ENCODE data around the gene CACNA1F. TPM values are rescaled to one million over a fixed set of nuclear protein-coding genes. Genes with fewer than 3 reads are reported as not detected.
A peak's percentile ranks its signal among the peaks of the same experiment; 100 is the strongest.

The CACNA1F gene
- total RNA-seq, 4 donors from 2014 or later: 0.32 to 2.8 (median 0.96) TPM; not detected in 1

GRCh38 chrX:49203536-49203935 is 29.6 kb downstream of the CACNA1F start:
- no peak overlapping the region for H3K27ac ChIP-seq
- H3K27me3 ChIP-seq: no peaks in the 10 kb centered on the region
- intact Hi-C loops (cut with DNase I; ENCODE audit: low total_unique reads): no loop called here
- no peak for DNase-seq
- H3K9me3 ChIP-seq: no peaks in the 10 kb centered on the region
- no peaks in the 10 kb centered on the region for H3K36me3 ChIP-seq
- TF ChIP-seq POLR2A (IDR thresholded peaks at IDR 0.05) (no peak), POLR2AphosphoS5 (IDR thresholded peaks at IDR 0.05) (no peak), CTCF (IDR thresholded peaks at IDR 0.05) (no peak), EP300 (IDR thresholded peaks at IDR 0.05; ENCODE audit: low read depth) (no peak)
- no peak overlapping the region for H3K4me3 ChIP-seq
- 63% methylated on average over 3 of the region's 3 CpGs; no CpG with 5 or more reads in 1 of the 2 donors for WGBS, 2 donors (ENCODE audit: low coverage in 1 of 2)
- peaks cover 0 to 11% (median 6%) of the 10 kb centered on the region in 4 donors for H3K4me1 ChIP-seq
- in situ Hi-C loops (cut with MboI; ENCODE audit: low pct_ligation_motif_present in 1 of 4, low pct_unique_long_range_greater_than_20kb in 1 of 4, low sequenced_read_pairs in 3 of 4): no loop called here

- peak overlapping the region in 1 of 4 donors; percentile 6 for H3K27ac ChIP-seq
- in situ Hi-C loops (cut with MboI; ENCODE audit: low pct_ligation_motif_present in 1 of 4, low pct_unique_long_range_greater_than_20kb in 1 of 4, low sequenced_read_pairs in 3 of 4): no loop called here
- 44% methylated on average over 2 of the region's 2 CpGs; no CpG with 5 or more reads in 1 of the 2 donors for WGBS, 2 donors (ENCODE audit: low coverage in 1 of 2)
These were observed 31.1 kb downstream of the CACNA1F start for GRCh38 chrX:49202022-49202421.

GRCh38 chrX:49199906-49200771 is 33.0 kb downstream of the CACNA1F start, which contains the start of gene SYP:
SYP (minus strand) TSS chrX:49200193; CDS start chrX:49200186, 7 bp downstream.
- H3K4me3 ChIP-seq: peak within 1 kb of the TSS in 3 of 4 donors; percentile 17 to 46 (median 23)
- peaks cover 0 to 11% (median 6%) of the 10 kb centered on the region in 4 donors for H3K4me1 ChIP-seq
- no peaks in the 10 kb centered on the region for H3K36me3 ChIP-seq
- peak within 1 kb of the TSS; percentile 47 to 74 (median 67) for H3K27ac ChIP-seq
- intact Hi-C loops (cut with DNase I; ENCODE audit: low total_unique reads): no loop called here
- in situ Hi-C loops (cut with MboI; ENCODE audit: low pct_ligation_motif_present in 1 of 4, low pct_unique_long_range_greater_than_20kb in 1 of 4, low sequenced_read_pairs in 3 of 4): no loop called here
- 42% methylated on average over 58 of the region's 61 CpGs; no CpG with 5 or more reads in 1 of the 2 donors for WGBS, 2 donors (ENCODE audit: low coverage in 1 of 2)
- no peaks in the 10 kb centered on the region for H3K9me3 ChIP-seq
- TF ChIP-seq POLR2A (IDR thresholded peaks at IDR 0.05): peak; percentile 60
- peak; percentile 26 to 76 (median 76) for TF ChIP-seq POLR2AphosphoS5 (IDR thresholded peaks at IDR 0.05)
- TF ChIP-seq EP300 (IDR thresholded peaks at IDR 0.05; ENCODE audit: low read depth): no peak
- TF ChIP-seq CTCF (IDR thresholded peaks at IDR 0.05): no peak
- peak; percentile 91 for DNase-seq
- no peaks in the 10 kb centered on the region for H3K27me3 ChIP-seq

More at GRCh38 chrX:49202022-49202421, 31.1 kb downstream of the CACNA1F start:
- Histone ChIP-seq H3K4me1 (peaks cover 0 to 11% (median 6%) of the 10 kb centered on the region in 4 donors), H3K4me3 (no peak overlapping the region), H3K27me3 (no peaks in the 10 kb centered on the region), H3K36me3 (no peaks in the 10 kb centered on the region), H3K9me3 (no peaks in the 10 kb centered on the region)
- no peak for TF ChIP-seq EP300 (IDR thresholded peaks at IDR 0.05; ENCODE audit: low read depth)
- TF ChIP-seq CTCF (IDR thresholded peaks at IDR 0.05): no peak
- no peak for TF ChIP-seq POLR2AphosphoS5 (IDR thresholded peaks at IDR 0.05)
- no peak for TF ChIP-seq POLR2A (IDR thresholded peaks at IDR 0.05)
- intact Hi-C loops (cut with DNase I; ENCODE audit: low total_unique reads): no loop called here
- no peak for DNase-seq

GRCh38 chrX:49199315-49199595 is 33.9 kb downstream of the CACNA1F start:
- peaks cover 0 to 11% (median 6%) of the 10 kb centered on the region in 4 donors for H3K4me1 ChIP-seq
- intact Hi-C loops (cut with DNase I; ENCODE audit: low total_unique reads) (no loop called here), in situ Hi-C loops (cut with MboI; ENCODE audit: low pct_ligation_motif_present in 1 of 4, low pct_unique_long_range_greater_than_20kb in 1 of 4, low sequenced_read_pairs in 3 of 4) (no loop called here)
- DNase-seq: no peak
- no peaks in the 10 kb centered on the region for H3K36me3 ChIP-seq
- TF ChIP-seq POLR2AphosphoS5 (IDR thresholded peaks at IDR 0.05): no peak
- TF ChIP-seq CTCF (IDR thresholded peaks at IDR 0.05): no peak
- no peak for TF ChIP-seq EP300 (IDR thresholded peaks at IDR 0.05; ENCODE audit: low read depth)
- TF ChIP-seq POLR2A (IDR thresholded peaks at IDR 0.05): no peak
- 8 to 45% methylated on average over 2 to 11 of the region's 11 CpGs for WGBS, 2 donors (ENCODE audit: low coverage in 1 of 2)
- no peaks in the 10 kb centered on the region for H3K27me3 ChIP-seq
- no peak overlapping the region for H3K4me3 ChIP-seq
- no peak overlapping the region for H3K27ac ChIP-seq
- H3K9me3 ChIP-seq: no peaks in the 10 kb centered on the region
